Astrocyte (in vitro differentiated cells and primary cell): ENCODE measurements around the gene FBXO44.

Source experiments
- EZH2 ChIP-seq: IDR thresholded peaks from 2 replicates; pipeline ENCODE4 v1.6.1; 2012; ENCODE audit warnings: mild to moderate bottlenecking, low read length, inconsistent platforms; ENCODE audit not compliant: insufficient read depth
- TF ChIP-seq, protein P1 (sequence below): IDR thresholded peaks from 2 replicates; pipeline ENCODE4 v1.5.1; 2011; ENCODE audit warnings: low read depth, mild to moderate bottlenecking, inconsistent platforms, low read length, moderate library complexity; ENCODE audit not compliant: insufficient read depth

DNA sequence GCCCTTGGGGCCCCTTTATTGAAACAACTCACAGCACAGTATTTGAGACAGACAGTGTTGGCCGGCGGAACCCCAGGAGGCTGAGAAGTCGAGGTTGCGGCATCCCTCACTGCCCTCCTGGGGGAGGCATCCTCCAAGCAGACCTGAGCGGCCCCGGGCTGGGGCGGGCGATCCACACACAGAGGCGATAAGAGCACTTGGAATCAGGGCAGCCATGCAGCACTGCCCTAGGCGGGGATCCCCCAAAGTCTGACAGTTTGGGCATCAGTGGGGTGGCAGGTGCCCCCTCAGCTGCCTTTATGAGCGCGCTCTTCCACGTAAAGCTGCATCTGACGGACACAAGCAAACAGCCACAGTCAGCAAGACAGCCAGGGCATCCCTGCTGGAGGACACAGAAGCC is 19.8 kb downstream of the FBXO44 start:
- TF ChIP-seq, protein P1, sequence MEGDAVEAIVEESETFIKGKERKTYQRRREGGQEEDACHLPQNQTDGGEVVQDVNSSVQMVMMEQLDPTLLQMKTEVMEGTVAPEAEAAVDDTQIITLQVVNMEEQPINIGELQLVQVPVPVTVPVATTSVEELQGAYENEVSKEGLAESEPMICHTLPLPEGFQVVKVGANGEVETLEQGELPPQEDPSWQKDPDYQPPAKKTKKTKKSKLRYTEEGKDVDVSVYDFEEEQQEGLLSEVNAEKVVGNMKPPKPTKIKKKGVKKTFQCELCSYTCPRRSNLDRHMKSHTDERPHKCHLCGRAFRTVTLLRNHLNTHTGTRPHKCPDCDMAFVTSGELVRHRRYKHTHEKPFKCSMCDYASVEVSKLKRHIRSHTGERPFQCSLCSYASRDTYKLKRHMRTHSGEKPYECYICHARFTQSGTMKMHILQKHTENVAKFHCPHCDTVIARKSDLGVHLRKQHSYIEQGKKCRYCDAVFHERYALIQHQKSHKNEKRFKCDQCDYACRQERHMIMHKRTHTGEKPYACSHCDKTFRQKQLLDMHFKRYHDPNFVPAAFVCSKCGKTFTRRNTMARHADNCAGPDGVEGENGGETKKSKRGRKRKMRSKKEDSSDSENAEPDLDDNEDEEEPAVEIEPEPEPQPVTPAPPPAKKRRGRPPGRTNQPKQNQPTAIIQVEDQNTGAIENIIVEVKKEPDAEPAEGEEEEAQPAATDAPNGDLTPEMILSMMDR = no peak
- no peak for TF ChIP-seq EZH2
